NCI-H510A treated with DMSO at 0.1 percent for 48 hours (cell line): ENCODE measurements around the gene EOLA1.
A peak's percentile ranks its signal among the peaks of the same experiment; 100 is the strongest.
"Not testable (repeated sequence)": the region's sequence is repeated elsewhere in the genome, so short reads cannot be mapped to it uniquely, and the experiment has no call there.

Experiments
- DNase-seq: peaks from one replicate; lab custom pipeline; 2025; lab: John Stamatoyannopoulos, UW

EOLA1 gene

DNA sequence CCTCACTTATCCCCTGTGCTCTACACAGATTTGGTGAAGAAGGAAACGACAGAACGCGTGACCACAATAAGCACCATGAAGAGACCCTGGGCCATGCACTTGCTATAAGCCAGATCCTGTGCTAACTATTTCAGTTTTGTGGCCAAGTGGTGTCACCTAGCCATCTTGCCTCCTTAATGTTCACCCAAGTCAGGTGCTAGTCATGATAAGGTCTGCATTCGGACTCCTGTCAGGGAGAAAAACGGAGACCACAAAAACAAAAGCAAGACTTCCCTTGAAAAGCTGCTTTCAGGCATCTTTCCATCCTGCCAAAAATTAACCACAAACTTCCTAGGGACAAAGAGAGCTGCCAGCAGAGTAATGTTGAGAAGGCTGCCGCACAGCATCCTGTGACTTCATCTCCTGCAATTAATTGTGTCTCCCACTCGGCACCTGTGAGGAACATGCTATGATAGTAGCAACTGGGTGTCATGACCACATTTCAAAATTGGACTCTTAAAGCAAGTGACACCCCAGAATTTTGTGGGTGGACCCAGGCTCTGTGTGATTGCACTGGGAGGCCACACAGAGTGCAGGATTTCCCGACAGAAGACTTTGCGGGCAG, 26.9 kb upstream of the EOLA1 start:
- DNase-seq: no peak

DNA sequence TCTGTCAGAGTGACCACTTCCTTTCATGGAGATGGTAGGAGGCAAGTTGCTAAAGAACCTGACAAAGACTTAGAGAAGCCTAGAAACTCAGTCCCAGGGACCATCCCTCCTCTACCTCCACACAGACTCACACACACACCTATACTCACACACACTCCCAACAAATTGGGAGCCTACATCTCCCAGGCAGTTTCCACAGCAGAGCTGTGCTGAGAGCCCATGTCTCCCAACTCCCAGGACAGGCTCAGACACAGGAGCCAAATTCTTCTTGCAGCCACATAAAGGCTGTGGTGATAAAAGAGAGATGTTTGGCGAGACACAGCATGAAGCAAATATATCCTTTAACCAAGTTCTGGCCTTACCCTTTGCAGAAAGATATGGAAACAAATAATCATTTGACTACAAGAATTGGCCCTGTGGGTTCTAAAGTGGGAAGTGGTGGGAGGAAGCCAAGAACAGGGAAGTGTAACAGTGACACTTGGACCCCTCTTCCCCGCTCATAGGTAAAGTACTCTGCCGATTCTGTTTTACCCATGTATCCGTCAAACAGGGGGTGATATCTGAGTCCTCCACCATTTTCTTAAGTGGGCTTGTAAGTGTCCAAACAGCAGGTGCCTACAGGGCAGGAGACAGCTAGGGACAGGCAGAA, 24.7 kb upstream of the EOLA1 start:
- DNase-seq: no peak

DNA sequence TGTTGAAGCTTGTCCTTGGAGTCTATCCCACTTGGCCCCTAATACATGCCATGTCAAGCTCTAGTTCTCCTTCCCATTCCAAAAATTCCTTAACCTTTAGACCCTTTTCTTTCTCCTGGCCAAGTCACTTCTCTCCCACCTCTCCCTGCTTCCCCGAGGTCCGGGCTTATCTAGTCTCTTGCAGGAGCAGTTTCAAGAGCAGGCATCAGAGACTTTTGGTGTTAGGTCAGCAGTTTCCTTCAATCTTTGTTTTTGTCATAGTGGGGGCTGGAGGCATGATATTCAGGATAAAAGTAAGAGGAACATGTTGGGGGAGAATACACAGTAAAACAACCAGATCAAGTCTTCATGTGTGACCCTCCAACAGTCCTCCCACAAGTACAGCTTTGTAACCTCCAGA, 24.2 kb upstream of the EOLA1 start:
- DNase-seq: no peak

DNA sequence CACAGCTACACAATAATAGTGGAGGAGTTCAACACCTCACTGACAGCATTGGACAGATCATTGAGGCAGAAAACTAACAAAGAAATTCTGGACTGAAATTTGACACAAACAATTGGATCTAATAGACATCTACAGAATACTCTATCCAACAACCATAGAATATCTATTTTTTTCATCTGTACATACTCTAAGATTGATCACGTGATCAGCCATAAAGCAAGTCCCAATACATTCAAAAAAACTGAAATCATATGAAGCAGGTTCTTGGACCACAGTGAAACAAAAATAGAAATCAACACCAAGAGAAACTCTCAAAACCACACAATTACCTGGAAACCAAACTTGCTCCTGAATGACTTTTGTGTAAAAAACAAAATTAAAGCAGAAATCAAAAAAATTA, 23.5 kb upstream of the EOLA1 start:
- no peak for DNase-seq

DNA sequence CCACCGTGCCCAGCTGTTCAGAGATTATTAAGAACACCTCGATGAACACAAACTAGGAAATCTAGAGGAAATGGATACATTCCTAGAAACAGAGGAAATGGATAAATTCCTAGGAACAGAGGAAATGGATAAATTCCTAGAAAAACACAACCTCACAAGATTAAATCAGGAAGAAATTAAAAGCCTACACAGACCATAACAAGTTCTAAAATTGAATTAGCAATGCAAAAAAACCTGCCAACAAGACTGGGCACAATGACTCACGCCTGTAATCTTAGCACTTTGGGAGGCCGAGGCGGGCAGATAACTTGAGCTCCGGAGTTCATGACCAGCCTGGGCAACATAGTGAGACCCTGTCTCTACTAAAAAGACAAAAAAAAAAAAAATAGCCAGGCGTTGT, 22.6 kb upstream of the EOLA1 start:
- DNase-seq: no peak

DNA sequence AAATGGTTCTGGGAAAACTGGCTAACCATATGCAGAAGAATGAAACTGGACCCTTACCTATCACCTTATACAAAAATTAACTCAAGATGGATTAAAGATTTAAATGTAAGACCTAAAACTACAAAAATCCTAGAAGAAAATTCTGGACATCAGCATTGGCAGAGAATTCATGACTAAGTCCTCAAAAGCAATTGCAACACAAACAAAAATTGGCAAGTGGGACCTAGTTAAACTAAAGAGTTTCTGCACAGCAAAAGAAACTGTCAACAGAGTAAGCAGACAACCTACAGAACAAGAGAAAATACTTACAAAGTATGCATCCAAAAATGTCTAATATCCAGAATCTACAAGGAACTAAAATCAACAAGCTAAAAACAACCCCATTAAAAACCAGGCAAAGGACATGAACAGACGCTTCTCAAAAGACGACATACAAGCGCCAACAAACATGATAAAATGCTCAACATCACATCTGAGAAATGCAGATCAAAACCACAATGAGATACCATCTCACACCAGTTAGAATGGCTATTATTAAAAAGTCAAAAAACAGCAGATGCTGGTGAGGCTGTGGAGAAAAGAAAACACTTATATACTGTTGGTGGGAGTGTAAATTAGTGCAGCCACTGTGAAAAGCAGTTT, 20.1 kb upstream of the EOLA1 start:
- not testable (repeated sequence) for DNase-seq

DNA sequence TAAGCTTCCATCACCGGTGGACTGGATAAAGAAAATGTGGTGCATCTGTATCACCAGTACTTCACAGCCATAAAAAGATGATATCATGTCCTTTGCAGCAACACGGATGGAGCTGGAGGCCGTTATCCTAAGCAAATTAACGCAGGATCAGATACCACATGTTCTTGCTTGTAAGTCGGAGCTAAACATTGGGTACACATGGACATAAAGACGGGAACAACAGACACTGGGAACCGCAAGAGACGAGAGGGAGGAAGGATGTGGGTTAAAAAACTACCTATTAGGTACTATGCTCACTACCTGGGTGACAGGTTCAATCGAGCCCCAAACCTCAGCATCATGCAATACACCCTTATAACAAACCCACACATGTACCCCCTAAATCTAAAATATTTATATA, 19.4 kb upstream of the EOLA1 start:
- no peak for DNase-seq

DNA sequence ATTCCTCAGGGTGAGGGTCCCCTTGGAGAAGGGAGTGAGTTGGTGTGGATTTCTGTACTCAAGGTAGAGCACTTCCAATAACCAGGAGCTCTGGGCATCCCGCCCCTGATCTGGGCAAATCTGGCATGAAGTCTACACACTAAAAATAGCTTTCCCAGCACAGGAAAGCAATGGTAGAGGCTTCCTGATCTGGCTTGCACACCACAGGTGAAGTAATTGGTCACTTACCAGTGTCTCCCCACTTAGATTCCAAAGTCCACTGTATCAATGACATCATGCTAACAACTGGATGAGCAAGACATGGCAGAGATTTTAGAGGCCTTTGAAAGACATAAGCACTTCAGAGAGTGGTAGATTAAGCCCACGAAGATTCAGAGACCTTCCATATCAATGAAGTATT, 17.9 kb upstream of the EOLA1 start:
- DNase-seq: no peak

DNA sequence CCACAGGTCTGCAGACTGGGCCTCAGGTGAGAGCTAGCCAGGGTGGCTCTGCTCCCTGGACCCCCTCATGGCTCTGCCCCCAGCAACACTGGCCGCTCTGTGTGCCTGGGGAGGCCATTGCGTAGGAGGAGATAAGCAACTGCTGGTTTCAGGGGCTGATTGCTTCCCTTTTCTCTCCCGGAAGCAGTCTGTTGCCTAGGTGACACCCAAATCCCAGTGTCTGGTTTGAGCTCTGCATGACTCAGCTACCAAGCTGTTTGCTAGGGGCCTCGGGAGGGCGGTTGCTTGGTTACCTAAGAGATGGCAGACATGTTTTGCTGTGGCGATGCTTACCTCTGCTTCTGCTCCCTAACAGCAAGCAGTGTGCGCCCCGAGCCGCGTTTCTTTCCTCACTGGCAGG, 15.4 kb upstream of the EOLA1 start:
- DNase-seq: not testable (repeated sequence)

DNA sequence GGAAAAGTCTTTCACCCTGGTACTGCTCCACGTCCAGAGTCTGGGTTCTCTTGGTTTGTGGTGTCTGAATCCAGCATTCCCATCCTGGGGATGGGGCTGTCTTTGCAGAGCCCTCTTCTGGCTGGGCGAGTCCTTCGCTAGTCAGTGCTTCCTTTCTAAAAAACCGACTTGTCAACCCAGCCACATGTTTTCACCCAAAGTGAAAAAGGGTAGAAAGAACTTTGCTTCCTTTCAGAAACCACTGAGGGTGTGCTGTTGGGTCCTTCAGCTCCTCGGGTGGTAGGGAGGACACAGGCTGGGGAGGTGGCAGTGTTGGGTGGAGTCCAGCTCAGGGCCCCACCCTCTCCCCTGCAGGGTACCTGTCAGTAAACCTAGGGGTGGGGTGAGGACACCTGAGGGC, 14.9 kb upstream of the EOLA1 start:
- not testable (repeated sequence) for DNase-seq

DNA sequence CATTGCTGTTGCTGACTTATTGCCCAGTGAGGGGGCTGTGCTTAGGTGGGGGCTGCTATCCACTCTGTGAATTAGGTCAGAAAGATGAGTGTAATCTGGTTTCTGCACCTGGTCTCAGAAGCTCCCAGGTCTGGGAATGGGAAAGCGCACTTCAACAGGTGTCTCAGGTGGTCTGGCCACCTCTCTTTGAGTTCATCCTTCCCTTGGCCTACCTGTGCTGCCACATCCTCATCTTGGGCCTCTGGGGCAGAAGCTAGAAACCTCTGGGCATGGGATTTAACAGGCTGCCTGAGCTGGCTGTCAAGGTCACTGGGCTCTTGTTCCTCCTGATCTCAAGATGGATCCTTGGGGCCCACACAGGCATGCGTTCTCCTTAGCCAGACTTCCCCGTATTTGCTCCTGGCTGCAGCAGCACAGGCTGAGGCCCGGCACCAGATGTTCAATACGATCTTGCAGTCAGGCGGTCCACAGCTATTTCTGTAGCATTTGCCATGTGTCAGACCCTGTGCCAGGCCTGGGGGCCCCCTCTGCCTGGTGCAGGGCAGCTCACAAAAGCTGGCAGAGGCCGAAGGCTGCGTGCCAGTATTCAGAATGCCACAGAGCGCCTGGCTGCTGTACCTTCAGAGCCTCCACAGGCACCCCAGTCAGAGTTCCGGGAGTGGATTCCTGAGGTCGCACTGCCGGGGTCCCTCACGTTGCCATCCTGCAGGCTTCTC, 14.3 kb upstream of the EOLA1 start:
- not testable (repeated sequence) for DNase-seq

DNA sequence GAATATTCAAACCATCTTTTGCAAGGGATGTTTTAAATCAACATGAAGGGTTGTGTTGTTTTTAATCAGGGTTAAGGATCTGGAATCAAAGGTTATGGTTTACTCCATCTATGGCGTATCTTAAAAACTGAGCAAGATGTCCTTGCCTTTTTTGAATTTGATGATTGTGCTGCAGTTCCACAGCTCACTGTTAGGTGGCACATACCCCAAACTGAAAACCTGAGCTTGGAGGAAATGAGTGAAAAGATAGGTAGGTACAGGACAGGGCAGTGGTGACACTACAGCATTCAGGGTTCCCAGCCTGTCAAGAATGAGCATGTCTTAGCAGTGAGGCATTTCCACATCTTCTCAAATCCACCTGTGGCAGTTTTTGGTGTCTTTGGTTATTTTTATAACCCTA, 13.1 kb upstream of the EOLA1 start:
- peak; percentile 25 for DNase-seq

DNA sequence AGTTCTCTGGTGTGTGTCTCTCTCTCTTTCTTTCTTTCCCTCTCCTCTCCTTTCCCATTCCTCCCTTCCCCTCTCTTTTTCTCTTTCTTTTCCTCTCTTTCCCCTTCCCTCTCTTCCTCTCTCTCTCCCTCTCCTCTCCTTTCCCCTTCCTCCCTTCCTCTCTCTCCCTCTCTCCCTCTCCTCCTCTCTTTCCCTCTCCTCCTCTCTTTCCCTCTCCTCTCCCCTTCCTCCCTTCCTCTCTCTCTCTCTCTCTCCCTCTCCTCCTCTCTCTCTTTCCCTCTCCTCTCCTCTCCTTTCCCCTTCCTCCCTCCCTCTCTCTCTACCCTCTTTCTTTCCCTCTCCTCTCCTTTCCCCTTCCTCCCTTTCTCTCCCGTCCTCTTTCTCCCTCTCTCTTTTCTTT, 12.4 kb upstream of the EOLA1 start:
- no peak for DNase-seq

DNA sequence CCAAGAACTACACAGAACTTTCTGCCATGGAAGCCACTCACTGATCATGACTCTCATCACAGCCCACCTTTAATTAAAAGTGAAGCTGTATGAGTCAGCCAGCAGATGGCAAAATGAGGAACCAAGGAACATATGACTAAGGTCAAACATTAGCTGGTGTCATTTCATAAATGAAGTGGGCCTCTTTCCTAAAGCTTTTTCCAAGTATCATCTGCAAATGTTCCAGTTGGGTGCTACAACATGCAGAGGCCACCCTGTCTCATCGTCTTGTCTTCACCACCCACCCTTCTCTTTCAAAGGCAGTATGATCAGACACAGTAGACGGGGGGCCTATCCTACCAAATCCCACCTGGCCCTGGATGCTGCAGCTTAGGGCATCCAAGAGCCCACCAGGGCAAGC, 9.2 kb upstream of the EOLA1 start:
- DNase-seq: no peak

DNA sequence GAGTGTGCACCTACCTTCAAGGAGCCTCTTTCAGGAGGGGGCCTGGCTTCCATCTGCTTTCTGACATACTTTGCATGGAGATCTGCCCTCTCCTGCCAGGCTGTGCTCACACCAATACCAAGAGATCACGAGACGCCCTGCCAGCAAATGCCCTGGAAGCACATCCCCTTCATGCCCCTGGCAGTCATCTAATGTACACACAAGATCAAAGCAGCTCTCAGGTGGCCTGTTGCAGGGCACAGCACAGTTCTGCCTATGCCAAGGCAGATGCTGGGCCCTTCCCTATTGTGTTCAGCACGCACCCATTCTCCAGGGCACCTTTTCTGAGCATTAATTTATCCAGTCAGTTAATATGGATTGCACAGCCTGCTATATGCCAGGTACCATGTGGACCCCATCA, 7.9 kb upstream of the EOLA1 start:
- DNase-seq: not testable (repeated sequence)

DNA sequence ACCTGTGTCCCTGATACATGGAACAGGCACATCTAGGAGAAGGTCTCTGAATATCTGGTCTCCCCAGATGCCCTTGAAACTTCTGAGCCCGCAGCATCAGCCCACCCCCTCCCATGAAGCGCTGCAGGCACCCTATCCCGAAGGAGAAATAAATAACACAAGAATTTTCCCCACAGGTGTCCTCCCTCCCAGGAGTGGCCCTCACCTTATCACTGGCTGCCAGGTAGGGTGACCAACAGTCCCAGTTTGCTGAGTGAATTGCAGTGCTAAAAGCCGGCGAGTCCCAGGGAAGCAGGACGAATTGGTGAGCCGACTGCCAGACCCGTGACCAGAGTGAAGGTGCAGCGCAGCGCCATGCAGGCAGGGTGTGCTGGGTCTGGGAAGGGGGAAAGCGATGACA, 6.8 kb upstream of the EOLA1 start:
- not testable (repeated sequence) for DNase-seq

DNA sequence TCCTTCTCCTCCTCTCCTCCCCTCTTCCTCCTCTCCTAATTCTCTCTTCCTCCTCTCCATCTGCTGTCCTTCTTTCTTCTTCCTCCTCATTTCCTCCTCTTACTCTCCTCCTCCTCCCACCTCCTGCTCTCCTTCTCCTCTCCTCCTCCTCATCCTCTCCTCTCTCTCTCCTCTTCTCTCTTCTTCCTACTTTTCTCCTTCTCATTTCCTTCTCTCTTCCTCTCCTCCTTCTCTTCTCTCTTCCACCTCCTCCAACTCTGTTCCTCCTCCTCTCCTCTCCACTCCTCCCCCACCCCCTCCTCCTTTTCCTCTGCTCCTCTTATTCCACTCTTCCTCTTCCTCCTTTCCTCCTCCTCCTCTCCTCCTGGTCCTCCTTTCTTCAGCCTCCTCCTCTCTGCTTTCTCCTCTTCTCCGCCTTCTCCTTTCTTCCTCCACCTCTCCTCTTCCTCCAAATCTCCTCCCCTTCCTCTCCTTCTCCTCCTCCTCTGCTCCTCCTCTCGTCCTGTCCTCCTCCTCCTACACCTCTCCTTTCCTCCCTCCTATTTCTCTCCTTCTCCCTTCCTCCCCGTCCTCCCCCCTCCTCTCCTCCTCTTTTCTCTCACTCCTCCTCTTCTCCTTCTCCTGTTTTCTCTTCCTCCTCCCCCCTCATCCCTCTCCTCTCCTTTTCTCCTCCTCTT, 5.7 kb upstream of the EOLA1 start:
- not testable (repeated sequence) for DNase-seq

DNA sequence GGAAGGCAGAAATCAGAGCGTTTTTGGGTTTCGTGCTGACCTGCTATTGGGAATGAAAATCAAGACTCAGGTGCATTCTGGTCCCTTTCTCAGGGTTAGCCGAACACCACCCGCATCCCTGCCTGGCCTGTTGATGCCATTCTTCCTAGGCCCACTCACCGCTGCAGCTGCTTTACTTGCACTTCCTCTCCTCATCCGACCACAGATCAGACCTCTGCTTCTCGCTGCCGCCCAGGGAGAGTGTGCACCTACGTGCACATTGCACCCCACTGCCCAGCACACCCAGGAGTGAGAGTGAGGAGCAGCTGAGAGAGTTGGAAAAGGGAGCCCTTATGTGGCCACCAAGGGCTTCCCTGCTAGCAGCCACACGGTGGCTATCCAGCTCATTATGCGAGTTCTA, 3.3 kb upstream of the EOLA1 start:
- not testable (repeated sequence) for DNase-seq

DNA sequence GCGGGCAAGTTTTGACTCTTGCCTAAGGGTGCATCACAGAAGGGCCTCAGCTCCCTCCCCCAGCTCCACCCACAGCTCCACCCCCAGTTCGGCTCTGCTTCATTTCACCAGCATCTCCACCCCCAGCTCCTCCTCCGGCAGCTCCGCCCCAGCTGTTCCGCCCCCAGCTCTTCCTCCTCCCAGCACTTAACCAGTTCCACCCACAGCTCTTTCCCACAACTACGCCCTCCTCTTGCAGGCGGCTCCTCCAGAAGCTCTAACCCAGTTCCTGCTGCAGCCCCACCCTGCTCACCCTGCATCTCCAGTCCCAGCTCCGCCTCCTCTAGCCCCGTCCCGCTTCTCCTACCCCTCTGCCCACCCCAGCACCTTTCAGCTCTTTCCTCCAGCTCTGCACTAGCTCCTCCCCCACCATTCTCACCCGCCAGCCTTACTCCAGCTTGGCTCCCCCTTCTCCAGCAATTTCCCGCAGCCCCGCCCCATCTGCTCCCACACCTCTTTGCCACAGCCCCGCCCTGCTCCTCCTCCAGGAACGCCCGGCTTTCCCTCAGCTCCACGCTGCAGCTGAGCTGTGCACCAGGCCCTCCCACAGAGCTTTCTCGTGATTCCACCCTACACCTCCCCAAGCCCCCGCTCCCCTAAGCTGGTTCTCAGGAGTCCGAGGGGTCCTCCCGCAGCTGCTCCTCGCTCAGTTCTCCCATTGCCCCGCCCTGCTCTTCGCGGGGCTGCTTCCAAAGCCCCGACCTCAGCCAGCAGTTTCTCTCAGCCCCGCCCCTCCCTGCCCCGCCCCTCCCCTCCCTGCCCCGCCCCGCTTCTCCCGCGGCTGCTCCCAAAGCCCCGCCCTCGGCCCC, 1.3 kb upstream of the EOLA1 start:
- peak; percentile 73 for DNase-seq

DNA sequence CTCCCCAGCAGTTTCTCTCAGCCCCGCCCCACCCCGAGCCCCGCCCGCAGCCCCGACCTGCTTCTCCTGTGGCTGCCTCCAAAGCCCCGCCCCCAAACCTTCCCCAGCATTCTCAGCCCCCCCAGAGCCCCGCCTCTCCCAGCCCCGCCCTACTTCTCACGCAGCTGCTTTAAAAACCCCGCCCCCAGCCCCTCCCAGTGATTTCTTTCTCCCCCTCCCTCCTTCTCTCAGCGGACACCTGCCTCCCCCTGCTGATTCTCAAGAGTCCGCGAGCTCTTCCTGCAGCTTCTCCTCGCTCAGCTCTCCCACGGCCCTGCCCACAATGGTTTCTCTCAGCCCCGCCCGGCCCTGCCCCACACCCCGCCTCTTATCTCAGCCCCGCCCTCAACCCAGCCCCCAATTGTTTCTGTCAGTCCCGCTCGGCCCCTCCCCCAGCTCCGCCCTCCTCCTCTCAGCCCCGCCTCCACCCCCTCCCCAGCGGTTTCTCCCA, 636 bp upstream of the EOLA1 start:
- peak; percentile 72 for DNase-seq

DNA sequence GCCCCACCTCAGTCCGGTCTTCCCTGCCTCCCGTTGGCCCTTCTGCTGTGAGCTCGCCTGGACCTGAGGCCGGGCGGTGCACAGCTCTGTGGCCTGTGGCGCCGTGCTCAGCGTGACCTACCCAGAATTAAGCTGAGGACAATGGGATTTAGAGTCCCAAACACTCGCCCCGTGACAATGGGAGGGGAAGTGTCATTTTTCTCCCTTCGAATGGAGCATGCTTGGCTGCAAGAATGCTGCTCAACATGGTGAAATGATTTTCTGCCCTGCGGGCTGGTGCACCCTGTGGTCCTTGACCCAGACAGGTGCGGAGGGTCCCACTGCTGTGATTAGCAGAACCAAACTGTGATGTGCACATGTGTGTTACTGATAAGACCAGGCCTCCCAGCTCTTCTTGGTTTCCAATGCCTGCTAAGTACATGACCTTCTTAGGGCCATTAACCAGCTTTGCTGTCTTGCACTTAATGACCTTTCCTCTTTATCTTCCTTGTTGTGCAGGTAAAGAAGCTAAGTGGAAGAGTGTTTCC, 772 bp downstream of the EOLA1 start:
- no peak for DNase-seq
